Hematopoietic multipotent progenitor cell treated with erythropoietin and hydrocortisone succinate and interleukin-3 and kit ligand, for 4 days (in vitro differentiated cells): Measurements from ENCODE around the gene PRR36.
"Not testable (repeated sequence)": the region's sequence is repeated elsewhere in the genome, so short reads cannot be mapped to it uniquely, and the experiment has no call there.

Experiments used
- DNase-seq: peaks from one replicate; pipeline ENCODE4 v3.0.0-alpha.2; 2015

Gene PRR36

GRCh38 chr19:7870571-7871436, 3.4 kb downstream of the PRR36 start:
- DNase-seq = peak; percentile 95

- peak; percentile 88 for DNase-seq
These were observed 4.2 kb downstream of the PRR36 start for GRCh38 chr19:7869910-7870511.

GRCh38 chr19:7869453-7869909, 4.7 kb downstream of the PRR36 start:
- peak; percentile 77 for DNase-seq

- peak; percentile 94 for DNase-seq
These were observed 5.3 kb downstream of the PRR36 start for GRCh38 chr19:7868671-7869452.

GRCh38 chr19:7868326-7868670, 5.9 kb downstream of the PRR36 start:
- DNase-seq = no peak

- DNase-seq = no peak
These were observed 6.9 kb downstream of the PRR36 start for GRCh38 chr19:7867092-7867844.

- DNase-seq = no peak
These were observed 7.6 kb downstream of the PRR36 start for GRCh38 chr19:7866399-7867091.

GRCh38 chr19:7865262-7865911, 8.8 kb downstream of the PRR36 start:
- DNase-seq = peak; percentile 35

- no peak for DNase-seq
These were observed 9.5 kb downstream of the PRR36 start for GRCh38 chr19:7864690-7865074.

- DNase-seq = no peak
These were observed 10.1 kb downstream of the PRR36 start for GRCh38 chr19:7863971-7864689.

GRCh38 chr19:7863157-7863970, 10.8 kb downstream of the PRR36 start:
- no peak for DNase-seq

GRCh38 chr19:7862413-7862951, 11.7 kb downstream of the PRR36 start:
- peak; percentile 90 for DNase-seq

- DNase-seq = no peak
These were observed 12.4 kb downstream of the PRR36 start for GRCh38 chr19:7861619-7862412.

- DNase-seq = no peak
These were observed 13.2 kb downstream of the PRR36 start for GRCh38 chr19:7860714-7861618.

GRCh38 chr19:7859831-7860713, 14.1 kb downstream of the PRR36 start:
- no peak for DNase-seq

- not testable (repeated sequence) for DNase-seq
These were observed 15.1 kb downstream of the PRR36 start for GRCh38 chr19:7859087-7859486.
